Activated T-cell treated with anti-CD3 and anti-CD28 coated beads, Interleukin-2, amount 50 U/mL, for 24 hours (primary cell): Measurements from ENCODE around the gene INHBE.
"Not testable (repeated sequence)": the region's sequence is repeated elsewhere in the genome, so short reads cannot be mapped to it uniquely, and the experiment has no call there.

Source experiments
- DNase-seq: peaks from one replicate; pipeline ENCODE4 v3.0.0-alpha.2; 2020
- H3K27ac Mint-ChIP-seq: 2 replicates; pipeline ENCODE4 v1.8.0; 2020; ENCODE audit warnings: mild to moderate bottlenecking, mixed read lengths
- H3K27me3 Mint-ChIP-seq: 2 replicates; pipeline ENCODE4 v1.8.0; 2020; ENCODE audit warnings: mixed read lengths
- H3K36me3 Mint-ChIP-seq: 2 replicates; pipeline ENCODE4 v1.8.0; 2020; ENCODE audit warnings: low read depth, mixed read lengths
- H3K4me1 Mint-ChIP-seq: 2 replicates; pipeline ENCODE4 v1.8.0; 2020; ENCODE audit warnings: low read depth, mixed read lengths
- H3K4me3 Mint-ChIP-seq: 2 replicates; pipeline ENCODE4 v1.8.0; 2020; ENCODE audit warnings: mild to moderate bottlenecking, moderate library complexity, mixed read lengths
- H3K9me3 Mint-ChIP-seq: 2 replicates; pipeline ENCODE4 v1.8.0; 2020; ENCODE audit warnings: mixed read lengths

Gene INHBE

GRCh38 chr12:57500213-57500612, 45.1 kb downstream of the INHBE start:
- H3K4me1 Mint-ChIP-seq: peaks cover 17% of the 10 kb centered on the region
- H3K36me3 Mint-ChIP-seq: peaks cover 97% of the 10 kb centered on the region
- no peak overlapping the region for H3K27ac Mint-ChIP-seq
- DNase-seq: no peak
- H3K4me3 Mint-ChIP-seq: no peak overlapping the region
- H3K9me3 Mint-ChIP-seq: no peaks in the 10 kb centered on the region
- no peaks in the 10 kb centered on the region for H3K27me3 Mint-ChIP-seq

DNA sequence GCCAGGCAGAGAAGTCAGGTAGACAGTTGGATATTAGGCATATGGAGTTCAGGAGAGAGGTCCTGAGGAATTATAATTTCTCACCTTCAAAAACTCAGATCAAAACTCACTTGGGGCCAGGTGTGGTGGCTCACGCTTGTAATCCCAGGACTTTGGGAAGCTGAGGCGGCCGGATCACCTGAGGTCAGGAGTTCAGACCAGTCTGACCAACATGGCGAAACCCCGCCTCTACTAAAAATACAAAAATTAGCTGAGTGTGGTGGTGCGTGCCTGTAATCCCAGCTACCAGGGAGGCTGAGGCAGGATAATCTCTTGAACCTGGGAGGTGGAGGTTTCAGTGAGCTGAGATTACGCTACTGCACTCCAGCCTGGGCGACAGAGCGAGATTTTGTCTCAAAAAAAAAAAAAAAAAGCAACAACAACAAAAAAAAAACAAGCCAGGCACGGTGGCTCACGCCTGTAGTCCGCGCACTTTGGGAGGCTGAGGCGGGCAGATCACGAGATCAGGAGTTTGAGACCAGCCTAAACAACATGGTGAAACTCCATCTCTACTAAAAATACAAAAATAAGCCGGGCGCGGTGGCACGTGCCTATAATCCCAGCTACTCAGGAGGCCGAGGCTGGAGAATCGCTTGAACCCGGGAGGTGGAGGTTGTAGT, 47.3 kb downstream of the INHBE start:
- not testable (repeated sequence) for H3K9me3 Mint-ChIP-seq, H3K4me1 Mint-ChIP-seq, H3K4me3 Mint-ChIP-seq, H3K27me3 Mint-ChIP-seq, DNase-seq
- Mint-ChIP-seq H3K27ac (peak overlapping the region; percentile 48), H3K36me3 (peaks cover 91% of the 10 kb centered on the region)

DNA sequence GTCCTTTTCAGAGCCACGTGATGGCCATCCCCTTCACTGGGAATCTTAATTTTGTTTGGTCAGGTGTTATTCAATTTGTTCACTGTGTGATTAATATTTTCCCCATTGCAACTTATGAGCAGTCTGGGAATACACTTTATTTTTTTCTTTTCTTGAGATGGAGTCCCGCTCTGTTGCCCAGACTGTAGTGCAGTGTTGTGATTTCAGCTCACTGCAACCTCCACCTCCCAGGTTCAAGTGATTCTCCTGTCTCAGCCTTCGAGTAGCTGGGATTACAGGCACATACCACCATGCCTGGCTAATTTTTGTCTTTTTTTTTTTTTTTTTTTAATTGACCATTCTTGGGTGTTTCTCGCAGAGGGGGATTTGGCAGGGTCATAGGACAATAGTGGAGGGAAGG, 51.4 kb downstream of the INHBE start:
- not testable (repeated sequence) for H3K4me1 Mint-ChIP-seq, H3K4me3 Mint-ChIP-seq, H3K9me3 Mint-ChIP-seq, H3K27ac Mint-ChIP-seq, H3K27me3 Mint-ChIP-seq, DNase-seq
- peaks cover 86% of the 10 kb centered on the region for H3K36me3 Mint-ChIP-seq
